Mesothelial cell of epicardium (in vitro differentiated cells): ENCODE measurements around the gene DNAJC2. TPM values are rescaled to one million over a fixed set of nuclear protein-coding genes. Genes with fewer than 3 reads are reported as not detected.

Experiments
- DNase-seq, 2 experiments: peaks; one replicate each; pipeline ENCODE4 v3.0.0; 2021; ENCODE audit warnings: low spot score in 2 of 2; ENCODE audit not compliant: unreplicated experiment in 2 of 2
- H3K27ac Mint-ChIP-seq: 2 replicates; pipeline ENCODE4 v1.8.0; 2021; ENCODE audit warnings: mixed read lengths
- H3K27me3 Mint-ChIP-seq: 2 replicates; pipeline ENCODE4 v1.8.0; 2021; ENCODE audit warnings: low read depth, mixed read lengths
- H3K36me3 Mint-ChIP-seq: 2 replicates; pipeline ENCODE4 v1.8.0; 2021; ENCODE audit warnings: mixed read lengths
- H3K4me1 Mint-ChIP-seq: 2 replicates; pipeline ENCODE4 v1.8.0; 2021; ENCODE audit warnings: mixed read lengths
- H3K4me3 Mint-ChIP-seq: 2 replicates; pipeline ENCODE4 v1.8.0; 2021; ENCODE audit warnings: mild to moderate bottlenecking, moderate library complexity, mixed read lengths
- H3K9me3 Mint-ChIP-seq: 2 replicates; pipeline ENCODE4 v1.8.0; 2021; ENCODE audit warnings: mixed read lengths
- CTCF ChIP-seq: fragments of 200-600 bp; sonication (generic); IDR thresholded peaks from one replicate; pipeline ENCODE4 v1.5.0; 2021; ENCODE audit warnings: antibody characterized with exemption; ENCODE audit not compliant: unreplicated experiment
- total RNA-seq: library from RNA; stranded (reverse); gene quantifications from 3 replicates; pipeline ENCODE4 v1.2.1, GENCODE V29; 2021

DNAJC2 gene
- total RNA-seq, 1 donor from 2014 or later: 31.1 TPM

- DNase-seq: no peak
- H3K36me3 Mint-ChIP-seq: no peaks in the 10 kb centered on the region
- no peak overlapping the region for H3K4me3 Mint-ChIP-seq
- H3K9me3 Mint-ChIP-seq: no peaks in the 10 kb centered on the region
- peaks cover 25% of the 10 kb centered on the region for H3K27me3 Mint-ChIP-seq
- TF ChIP-seq CTCF: no peak
- H3K27ac Mint-ChIP-seq: no peak overlapping the region
- H3K4me1 Mint-ChIP-seq: no peaks in the 10 kb centered on the region
Measured at GRCh38 chr7:103387242-103387641, 42.7 kb upstream of the DNAJC2 start.

- Mint-ChIP-seq H3K27me3 (peaks cover 22% of the 10 kb centered on the region), H3K27ac (no peak overlapping the region), H3K4me3 (no peak overlapping the region), H3K4me1 (no peaks in the 10 kb centered on the region), H3K9me3 (no peaks in the 10 kb centered on the region), H3K36me3 (no peaks in the 10 kb centered on the region)
- no peak for DNase-seq
- TF ChIP-seq CTCF: no peak
Measured at GRCh38 chr7:103382032-103382402, 37.5 kb upstream of the DNAJC2 start.

- Mint-ChIP-seq H3K4me1 (no peaks in the 10 kb centered on the region), H3K9me3 (no peaks in the 10 kb centered on the region), H3K27ac (no peak overlapping the region), H3K4me3 (no peak overlapping the region), H3K36me3 (no peaks in the 10 kb centered on the region), H3K27me3 (peaks cover 23% of the 10 kb centered on the region)
- no peak for DNase-seq
- no peak for TF ChIP-seq CTCF
Measured at GRCh38 chr7:103381280-103382031, 36.9 kb upstream of the DNAJC2 start.

- Mint-ChIP-seq H3K27ac (no peak overlapping the region), H3K9me3 (no peaks in the 10 kb centered on the region), H3K4me3 (no peak overlapping the region), H3K4me1 (no peaks in the 10 kb centered on the region), H3K36me3 (no peaks in the 10 kb centered on the region), H3K27me3 (peaks cover 23% of the 10 kb centered on the region)
- no peak for DNase-seq
- no peak for TF ChIP-seq CTCF
Measured at GRCh38 chr7:103380395-103381191, 36.0 kb upstream of the DNAJC2 start.

- H3K9me3 Mint-ChIP-seq: no peaks in the 10 kb centered on the region
Measured at GRCh38 chr7:103379270-103379975, 34.9 kb upstream of the DNAJC2 start.

More at GRCh38 chr7:103379270-103379975, 34.9 kb upstream of the DNAJC2 start:
- H3K27ac Mint-ChIP-seq: no peak overlapping the region
- no peaks in the 10 kb centered on the region for H3K4me1 Mint-ChIP-seq
- TF ChIP-seq CTCF: no peak
- DNase-seq: no peak
- no peak overlapping the region for H3K4me3 Mint-ChIP-seq
- peaks cover 21% of the 10 kb centered on the region for H3K27me3 Mint-ChIP-seq
- H3K36me3 Mint-ChIP-seq: no peaks in the 10 kb centered on the region
